RWPE1 (cell line): ENCODE measurements around the gene KRTAP10-8.
"Not testable (repeated sequence)": the region's sequence is repeated elsewhere in the genome, so short reads cannot be mapped to it uniquely, and the experiment has no call there.

Experiments used
- CTCF ChIA-PET: fragments of 350-600 bp; sonication (Branson Sonifier 250); formaldehyde crosslinking; extraction: SDS; loops from one replicate; lab custom pipeline; 2021; lab: Yijun Ruan, JAX
- POLR2A ChIA-PET: fragments of 400-600 bp; formaldehyde crosslinking; extraction: SDS; loops from one replicate; lab custom pipeline; 2020; ENCODE audit warnings: antibody characterized with exemption; ENCODE audit not compliant: low non-redundant PET; lab: Yijun Ruan, JAX
- DNase-seq: peaks from one replicate; pipeline ENCODE4 v3.0.0; 2012; ENCODE audit warnings: low spot score
- H3K27ac ChIP-seq: fragments of 450-650 bp; 2 replicates; pipeline ENCODE4 v1.5.1; 2017
- CTCF ChIP-seq: fragments of 450-650 bp; conservative IDR thresholded peaks from 2 replicates; pipeline ENCODE4 v1.5.1; 2017; ENCODE audit warnings: low read depth, mild to moderate bottlenecking

KRTAP10-8 gene

GRCh38 chr21:44630440-44630839 is 18.6 kb downstream of the KRTAP10-8 start:
- CTCF ChIA-PET = interaction anchor here (0.7 kb wide), 2 partner anchors 110 to 219 kb away, joined by 3 to 5 read pairs; no protein-coding TSS in a partner anchor
- no peak for TF ChIP-seq CTCF

GRCh38 chr21:44632067-44632466 is 20.2 kb downstream of the KRTAP10-8 start:
- no peak overlapping the region for H3K27ac ChIP-seq
- no peak for DNase-seq
- ChIA-PET CTCF (no interaction called here), POLR2A (no interaction called here)
- no peak for TF ChIP-seq CTCF

More at GRCh38 chr21:44630440-44630839, 18.6 kb downstream of the KRTAP10-8 start:
- no peak for DNase-seq
- POLR2A ChIA-PET = no interaction called here
- no peak overlapping the region for H3K27ac ChIP-seq

DNA sequence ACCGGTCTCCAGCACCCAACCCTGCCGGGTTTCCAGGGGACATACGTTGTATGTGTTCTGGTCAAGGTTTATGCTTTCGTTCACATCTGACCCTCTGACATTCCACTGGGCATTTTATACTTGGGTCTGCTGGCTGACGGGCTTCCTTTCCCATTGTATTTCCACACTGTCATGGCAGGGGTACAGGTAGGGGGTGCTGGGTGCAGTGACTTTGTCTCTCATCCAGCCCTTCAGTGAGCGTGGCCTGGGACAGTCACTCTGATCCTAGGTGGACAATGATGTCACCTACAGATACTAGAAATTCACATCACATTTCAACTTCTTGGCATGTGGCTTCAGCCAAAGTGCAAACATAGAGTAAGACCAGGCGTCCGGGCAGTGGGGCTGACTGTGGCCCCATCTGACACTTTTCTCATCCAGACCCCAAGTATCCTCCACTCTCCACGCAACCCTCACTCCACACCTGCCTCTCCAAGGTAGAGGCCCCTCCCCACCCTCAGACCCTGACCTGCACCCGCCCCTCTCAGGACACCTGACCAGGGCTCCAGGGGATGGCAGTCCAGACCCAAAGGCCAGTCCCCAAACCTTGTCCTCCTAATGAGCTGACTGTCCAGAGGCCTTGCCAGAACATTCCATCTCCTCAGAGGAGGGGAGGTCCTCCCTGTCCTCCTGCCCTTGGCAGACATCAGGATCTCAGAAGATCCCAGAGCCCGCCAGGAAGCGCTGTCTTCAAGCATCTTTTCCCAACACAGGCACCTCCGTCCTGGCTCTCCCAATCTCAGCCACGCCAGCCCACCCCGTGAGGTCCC is 24.5 kb downstream of the KRTAP10-8 start:
- ChIA-PET CTCF (interaction anchor here (0.6 kb wide), 1 partner anchor 88 kb away, joined by 5 read pairs; no protein-coding TSS in a partner anchor), POLR2A (no interaction called here)
- no peak overlapping the region for H3K27ac ChIP-seq
- no peak for TF ChIP-seq CTCF
- DNase-seq = no peak

GRCh38 chr21:44637018-44637850 is 25.4 kb downstream of the KRTAP10-8 start, which contains the start of gene KRTAP10-10:
Gene KRTAP10-10 (plus strand): TSS chr21:44637356. CDS start chr21:44637418, 62 bp downstream.
- DNase-seq = no peak
- TF ChIP-seq CTCF = no peak
- H3K27ac ChIP-seq = no peak within 1 kb of the TSS
- POLR2A ChIA-PET = no interaction called here
- CTCF ChIA-PET = interaction anchor here (0.7 kb wide), 1 partner anchor 115 kb away, joined by 6 read pairs; no protein-coding TSS in a partner anchor

- H3K27ac ChIP-seq, DNase-seq, POLR2A ChIA-PET: not testable (repeated sequence)
- CTCF ChIA-PET = interaction anchor here (0.7 kb wide), 1 partner anchor 114 kb away, joined by 6 read pairs; no protein-coding TSS in a partner anchor
Observed at GRCh38 chr21:44637851-44638348, 26.0 kb downstream of the KRTAP10-8 start.

GRCh38 chr21:44638506-44639330 is 26.8 kb downstream of the KRTAP10-8 start:
- H3K27ac ChIP-seq, CTCF ChIA-PET, POLR2A ChIA-PET, DNase-seq: not testable (repeated sequence)

GRCh38 chr21:44639331-44639655 is 27.4 kb downstream of the KRTAP10-8 start:
- no peak for TF ChIP-seq CTCF
- CTCF ChIA-PET = no interaction called here
- H3K27ac ChIP-seq = no peak overlapping the region
- POLR2A ChIA-PET = no interaction called here
- no peak for DNase-seq
